Activated T-cell treated with anti-CD3 and anti-CD28 coated beads for 1 hour (primary cell): ENCODE measurements around the gene LETM1.

Source experiments
- DNase-seq: peaks from one replicate; pipeline ENCODE4 v3.0.0-alpha.2; 2020; ENCODE audit warnings: low read depth

LETM1 gene

GRCh38 chr4:1777822-1778641, 77.9 kb downstream of the LETM1 start:
- no peak for DNase-seq

GRCh38 chr4:1776521-1777161, 79.3 kb downstream of the LETM1 start:
- no peak for DNase-seq

- DNase-seq, result no peak
These were observed 80.0 kb downstream of the LETM1 start for GRCh38 chr4:1775731-1776500.

- no peak for DNase-seq
These were observed 82.2 kb downstream of the LETM1 start for GRCh38 chr4:1773754-1774153.

- no peak for DNase-seq
These were observed 83.0 kb downstream of the LETM1 start for GRCh38 chr4:1772853-1773538.

GRCh38 chr4:1771555-1772305, 84.2 kb downstream of the LETM1 start:
- DNase-seq, result no peak

GRCh38 chr4:1770791-1771231, 85.1 kb downstream of the LETM1 start:
- no peak for DNase-seq

- no peak for DNase-seq
These were observed 85.7 kb downstream of the LETM1 start for GRCh38 chr4:1770245-1770644.

- DNase-seq, result no peak
These were observed 86.3 kb downstream of the LETM1 start for GRCh38 chr4:1769692-1770091.

GRCh38 chr4:1768367-1769034, 87.5 kb downstream of the LETM1 start:
- DNase-seq, result no peak

GRCh38 chr4:1767770-1768366, 88.1 kb downstream of the LETM1 start:
- DNase-seq, result no peak

- DNase-seq, result no peak
These were observed 88.7 kb downstream of the LETM1 start for GRCh38 chr4:1767061-1767769.

- DNase-seq, result no peak
These were observed 89.6 kb downstream of the LETM1 start for GRCh38 chr4:1766106-1767060.

GRCh38 chr4:1765409-1766072, 90.4 kb downstream of the LETM1 start:
- DNase-seq, result no peak

GRCh38 chr4:1764670-1765069, 91.3 kb downstream of the LETM1 start:
- no peak for DNase-seq

- no peak for DNase-seq
These were observed 92.3 kb downstream of the LETM1 start for GRCh38 chr4:1763550-1764080.

GRCh38 chr4:1763070-1763549, 92.8 kb downstream of the LETM1 start:
- DNase-seq, result no peak
